GM13977 (cell line): ENCODE data around the gene SNAPC1.

Experiments
- DNase-seq: peaks from one replicate; pipeline ENCODE4 v3.0.0; 2012; ENCODE audit warnings: low spot score
- in situ Hi-C: fragments of 300-500 bp; cut with MboI; formaldehyde crosslinking; loops from one replicate; pipeline ENCODE4 v1.12.0; 2022; ENCODE audit warnings: low sequenced_read_pairs, low pct_unique_long_range_greater_than_20kb, mixed read lengths, inconsistent platforms; ENCODE audit not compliant: unreplicated experiment
- TF ChIP-seq, protein P1 (sequence below): IDR thresholded peaks from 2 replicates; pipeline ENCODE4 v1.5.1; 2012; ENCODE audit warnings: mild to moderate bottlenecking, control low read depth; ENCODE audit not compliant: insufficient read depth; ENCODE audit errors: extremely low read depth, missing control alignments

Gene SNAPC1

DNA sequence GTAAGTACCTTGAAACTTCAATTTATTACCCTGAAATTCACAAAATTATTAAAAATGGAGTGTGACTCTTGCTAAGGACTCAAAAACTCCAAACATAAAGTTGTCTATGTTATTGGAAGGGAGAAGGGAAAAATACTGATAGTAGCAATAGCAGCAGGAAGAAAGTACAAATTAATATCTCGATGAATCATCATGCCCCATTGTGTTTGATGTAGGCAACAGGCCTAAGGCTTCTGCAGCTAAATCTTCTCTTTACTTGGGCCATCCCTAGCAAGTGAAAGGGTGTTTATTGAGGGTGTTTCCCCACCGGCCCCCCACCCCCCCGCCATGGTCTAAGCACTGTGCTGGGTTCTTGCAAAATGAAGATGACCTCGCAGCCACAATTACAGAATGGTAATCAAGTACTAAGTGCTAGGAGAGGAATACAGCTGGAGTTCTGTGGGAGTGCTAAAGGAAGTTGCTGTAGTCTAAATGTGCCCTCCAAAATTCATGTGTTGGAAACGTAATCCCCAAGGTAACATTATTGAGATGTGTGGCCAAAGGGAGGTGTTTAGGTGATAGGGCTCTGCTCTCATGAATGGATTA, 76.5 kb downstream of the SNAPC1 start:
- DNase-seq, result no peak
- TF ChIP-seq, protein P1, sequence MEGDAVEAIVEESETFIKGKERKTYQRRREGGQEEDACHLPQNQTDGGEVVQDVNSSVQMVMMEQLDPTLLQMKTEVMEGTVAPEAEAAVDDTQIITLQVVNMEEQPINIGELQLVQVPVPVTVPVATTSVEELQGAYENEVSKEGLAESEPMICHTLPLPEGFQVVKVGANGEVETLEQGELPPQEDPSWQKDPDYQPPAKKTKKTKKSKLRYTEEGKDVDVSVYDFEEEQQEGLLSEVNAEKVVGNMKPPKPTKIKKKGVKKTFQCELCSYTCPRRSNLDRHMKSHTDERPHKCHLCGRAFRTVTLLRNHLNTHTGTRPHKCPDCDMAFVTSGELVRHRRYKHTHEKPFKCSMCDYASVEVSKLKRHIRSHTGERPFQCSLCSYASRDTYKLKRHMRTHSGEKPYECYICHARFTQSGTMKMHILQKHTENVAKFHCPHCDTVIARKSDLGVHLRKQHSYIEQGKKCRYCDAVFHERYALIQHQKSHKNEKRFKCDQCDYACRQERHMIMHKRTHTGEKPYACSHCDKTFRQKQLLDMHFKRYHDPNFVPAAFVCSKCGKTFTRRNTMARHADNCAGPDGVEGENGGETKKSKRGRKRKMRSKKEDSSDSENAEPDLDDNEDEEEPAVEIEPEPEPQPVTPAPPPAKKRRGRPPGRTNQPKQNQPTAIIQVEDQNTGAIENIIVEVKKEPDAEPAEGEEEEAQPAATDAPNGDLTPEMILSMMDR, result no peak
- in situ Hi-C loops, result loop anchor here (10.0 to 25.0 kb wide), 2 partner anchors 384 to 551 kb away; partner anchors contain the start of gene TMEM30B

DNA sequence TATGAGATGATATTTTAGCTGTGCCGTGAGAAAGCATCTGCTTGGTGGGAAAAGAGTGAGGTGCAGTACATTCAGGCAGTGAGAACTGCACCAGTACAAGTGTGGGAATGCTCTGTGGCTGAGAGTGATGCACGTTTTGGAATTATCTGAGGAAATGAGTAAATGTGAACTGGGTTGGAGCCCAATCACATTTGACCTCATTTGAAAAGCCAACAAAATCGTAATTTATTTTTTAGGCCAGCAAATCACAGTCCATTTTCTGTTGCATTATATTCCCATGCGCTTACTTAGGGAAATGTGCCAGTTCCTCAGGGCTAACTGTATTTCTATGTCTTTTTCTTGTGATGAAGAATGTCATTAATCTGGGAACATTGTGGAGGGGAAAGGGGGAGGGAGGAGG, 77.3 kb downstream of the SNAPC1 start:
- TF ChIP-seq, protein P1, result no peak
- no peak for DNase-seq
- in situ Hi-C loops, result loop anchor here (10.0 to 25.0 kb wide), 2 partner anchors 385 to 552 kb away; partner anchors contain the start of gene TMEM30B

DNA sequence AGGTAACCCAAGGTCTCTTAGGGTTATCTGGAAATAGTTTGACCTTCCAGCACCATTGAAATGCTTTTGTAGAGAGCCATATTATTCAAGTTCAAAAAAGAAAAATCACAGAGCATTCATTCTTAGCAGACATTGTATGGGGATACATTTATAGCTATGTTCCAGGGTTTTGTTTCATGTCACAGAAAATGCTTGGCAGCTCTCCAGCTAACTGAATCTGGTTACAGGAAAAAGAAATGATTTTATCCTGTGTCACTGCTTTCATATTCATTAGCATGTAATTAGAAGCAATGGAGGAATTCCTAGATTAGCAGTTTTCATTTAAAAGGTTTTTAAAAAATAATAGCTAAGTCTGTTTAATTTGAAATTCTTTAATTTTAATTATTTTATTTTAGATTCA, 78.9 kb downstream of the SNAPC1 start:
- TF ChIP-seq, protein P1, result no peak
- DNase-seq, result no peak
- in situ Hi-C loops, result loop anchor here (25.0 kb wide), 1 partner anchor 554 kb away; the partner anchor contains the start of gene TMEM30B
